Measurements from ENCODE around the gene TLE5.

Gene TLE5

GRCh38 chr19:3033595-3034405 is 28.5 kb downstream of the TLE5 start:
- no peaks in the 10 kb centered on the region for H3K36me3 ChIP-seq (ENCODE audit: control insufficient read depth, insufficient read depth, low read length)
- no peaks in the 10 kb centered on the region for H3K27me3 ChIP-seq (ENCODE audit: control insufficient read depth, insufficient read depth, low read length)
- no peak for TF ChIP-seq CTCF (IDR thresholded peaks at IDR 0.05)
- no peaks in the 10 kb centered on the region for H3K9me3 ChIP-seq (ENCODE audit: control insufficient read depth, low read length)
- H3K4me3 ChIP-seq (ENCODE audit: low read depth, low read length) = no peak overlapping the region
- peak overlapping the region; percentile 63 for H2AFZ ChIP-seq
- peak overlapping the region; percentile 6 for H3K27ac ChIP-seq
- H3K79me2 ChIP-seq = no peaks in the 10 kb centered on the region
- H3K4me2 ChIP-seq (ENCODE audit: low read length) = peak overlapping the region; percentile 87
- H3K4me1 ChIP-seq = peaks cover 17% of the 10 kb centered on the region
- H3K9ac ChIP-seq = no peak overlapping the region

- Histone ChIP-seq H3K27ac (no peak overlapping the region), H3K9ac (no peak overlapping the region), H3K4me1 (peaks cover 17% of the 10 kb centered on the region), H3K79me2 (no peaks in the 10 kb centered on the region), H3K4me2 (ENCODE audit: low read length) (no peak overlapping the region), H3K9me3 (ENCODE audit: control insufficient read depth, low read length) (no peaks in the 10 kb centered on the region), H3K36me3 (ENCODE audit: control insufficient read depth, insufficient read depth, low read length) (no peaks in the 10 kb centered on the region), H2AFZ (no peak overlapping the region), H3K4me3 (ENCODE audit: low read depth, low read length) (no peak overlapping the region), H3K27me3 (ENCODE audit: control insufficient read depth, insufficient read depth, low read length) (no peaks in the 10 kb centered on the region)
- no peak for TF ChIP-seq CTCF (IDR thresholded peaks at IDR 0.05)
Measured at GRCh38 chr19:3031607-3031867, 30.8 kb downstream of the TLE5 start.

GRCh38 chr19:3029065-3029923 is 33.0 kb downstream of the TLE5 start, which contains the start of gene TLE2:
TSS of gene TLE2 (minus strand) at chr19:3029280. CDS start at chr19:3028904, 376 bp downstream.
- Histone ChIP-seq H3K4me3 (ENCODE audit: low read depth, low read length) (peak within 1 kb of the TSS; percentile 87), H3K4me1 (peaks cover 5% of the 10 kb centered on the region), H3K36me3 (ENCODE audit: control insufficient read depth, insufficient read depth, low read length) (no peaks in the 10 kb centered on the region), H2AFZ (peak within 1 kb of the TSS; percentile 85), H3K9ac (peak within 1 kb of the TSS; percentile 87), H3K27me3 (ENCODE audit: control insufficient read depth, insufficient read depth, low read length) (no peaks in the 10 kb centered on the region), H3K79me2 (no peaks in the 10 kb centered on the region), H3K4me2 (ENCODE audit: low read length) (peak within 1 kb of the TSS; percentile 95), H3K9me3 (ENCODE audit: control insufficient read depth, low read length) (no peaks in the 10 kb centered on the region), H3K27ac (peak within 1 kb of the TSS; percentile 51)
- no peak for TF ChIP-seq CTCF (IDR thresholded peaks at IDR 0.05)

- Histone ChIP-seq H3K9me3 (ENCODE audit: control insufficient read depth, low read length) (no peaks in the 10 kb centered on the region), H2AFZ (peak overlapping the region; percentile 85), H3K4me3 (ENCODE audit: low read depth, low read length) (peak overlapping the region; percentile 87), H3K4me1 (peaks cover 3% of the 10 kb centered on the region), H3K36me3 (ENCODE audit: control insufficient read depth, insufficient read depth, low read length) (no peaks in the 10 kb centered on the region), H3K4me2 (ENCODE audit: low read length) (peak overlapping the region; percentile 95), H3K27ac (peak overlapping the region; percentile 51), H3K79me2 (no peaks in the 10 kb centered on the region), H3K27me3 (ENCODE audit: control insufficient read depth, insufficient read depth, low read length) (no peaks in the 10 kb centered on the region), H3K9ac (peak overlapping the region; percentile 87)
- TF ChIP-seq CTCF (IDR thresholded peaks at IDR 0.05) = no peak
Measured at GRCh38 chr19:3028305-3029064, 33.8 kb downstream of the TLE5 start.

All from parathyroid adenoma (tissue), 2 donors.